ENCODE data around the gene DRGX. TPM values are rescaled to one million over a fixed set of nuclear protein-coding genes. Genes with fewer than 3 reads are reported as not detected.

Gene DRGX
- polyA plus RNA-seq, 3 donors: 0.09 TPM; not detected in 2

- DNase-seq: no peak
These were observed 33.2 kb downstream of the DRGX start for GRCh38 chr10:49362596-49363260.

DNA sequence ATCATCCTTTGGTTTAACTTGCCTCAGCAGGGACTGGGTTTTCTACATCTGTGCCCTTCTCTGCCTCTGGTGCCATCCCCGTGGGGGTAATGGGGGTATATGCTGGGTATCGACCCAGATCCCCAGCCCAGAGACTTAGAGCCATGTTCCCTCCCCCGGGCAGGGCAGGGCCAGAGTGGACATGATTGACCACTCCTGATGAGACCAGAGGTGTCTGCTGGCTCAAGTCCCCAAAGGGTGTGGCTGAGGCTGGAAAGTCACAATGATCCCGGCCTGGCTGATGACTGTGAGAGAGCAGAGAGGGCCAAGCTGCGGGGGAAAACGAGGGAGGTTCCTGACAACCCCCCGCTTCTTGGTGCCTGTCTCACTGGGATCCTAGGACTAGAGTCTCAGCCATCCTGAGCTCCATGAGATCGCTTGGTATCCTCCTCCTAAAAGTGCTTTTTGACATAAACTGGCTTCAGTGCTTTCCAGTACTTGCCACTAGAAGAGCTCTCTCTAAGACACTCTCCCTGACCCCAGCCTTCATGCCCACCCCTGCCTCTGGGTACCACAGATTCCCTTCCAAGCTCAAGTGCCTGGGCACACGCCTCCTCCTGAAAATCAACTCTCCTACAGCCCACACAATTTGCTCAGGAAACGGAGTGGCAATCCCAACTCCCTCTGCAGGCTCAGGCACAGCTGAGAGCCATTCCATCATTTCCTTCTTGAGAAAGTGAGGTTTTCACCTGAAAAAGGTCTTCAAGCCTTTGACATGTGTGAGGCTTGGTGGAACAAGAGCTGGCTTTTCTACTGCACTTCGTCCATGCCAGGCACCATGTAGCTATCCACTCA, 33.9 kb downstream of the DRGX start:
- no peak for DNase-seq

DNA sequence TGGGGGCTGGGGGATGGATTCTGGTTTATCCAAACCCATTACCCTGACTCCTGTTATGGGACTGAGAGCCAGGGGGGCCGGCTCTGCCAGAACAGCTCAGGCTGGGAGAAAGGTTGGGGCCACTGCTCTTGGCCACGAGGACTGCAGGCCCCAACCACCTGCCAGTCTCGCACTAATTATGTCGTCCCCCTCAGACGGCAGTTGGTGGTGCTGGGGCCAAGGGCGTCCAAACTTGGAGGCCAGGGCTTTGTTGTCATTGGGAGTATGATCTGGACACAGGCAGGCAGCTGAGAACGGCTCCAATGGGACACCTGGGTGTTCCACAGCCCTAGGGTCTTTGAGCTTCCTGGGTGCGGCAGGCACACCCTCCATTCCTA, 34.7 kb downstream of the DRGX start:
- DNase-seq: no peak

- no peak for DNase-seq
These were observed 35.4 kb downstream of the DRGX start for GRCh38 chr10:49360271-49361177.

DNA sequence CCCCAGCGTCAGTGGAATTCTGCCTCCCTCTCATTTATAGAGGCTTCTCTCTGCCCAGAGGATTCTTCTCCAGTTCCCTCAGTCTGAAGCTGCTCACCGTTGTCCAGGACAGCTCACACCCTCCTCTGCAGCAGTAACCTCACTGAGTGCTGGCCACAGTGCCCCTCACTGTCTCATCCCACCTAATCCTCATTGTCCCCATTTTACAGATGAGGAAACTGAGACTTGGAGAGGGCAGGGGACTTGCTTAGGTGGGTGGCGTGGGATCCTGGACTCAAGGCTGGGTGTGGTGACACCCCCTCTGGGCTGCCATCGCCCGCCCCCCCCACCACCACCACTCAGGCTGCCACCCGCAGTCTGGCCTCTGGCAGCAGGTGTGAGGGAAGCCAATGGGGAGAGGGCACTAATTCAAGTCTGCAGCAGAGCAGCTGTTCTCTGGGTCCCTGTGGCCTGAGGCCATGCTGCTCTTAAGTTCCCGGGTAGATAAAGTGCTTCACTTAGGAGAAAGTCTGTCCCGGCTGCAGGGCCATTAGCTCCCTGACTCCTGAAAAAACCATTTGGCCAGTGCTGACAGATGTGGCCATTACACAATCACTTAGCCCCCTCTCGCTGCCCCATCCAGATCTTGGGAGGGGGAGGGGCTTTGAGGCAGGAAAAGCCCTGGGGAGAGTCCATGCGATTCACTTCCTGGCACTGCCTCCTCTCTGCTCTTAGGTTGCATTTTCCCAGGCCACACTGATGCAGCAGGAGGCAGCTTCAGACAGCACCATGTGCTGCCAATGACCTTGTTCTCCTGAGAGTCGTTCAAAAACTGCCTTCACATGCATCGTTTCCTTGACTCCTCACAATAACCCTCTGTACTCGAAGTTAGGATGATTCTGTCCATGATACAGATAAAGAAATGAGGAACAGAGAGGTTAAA, 36.3 kb downstream of the DRGX start:
- DNase-seq: no peak

DNA sequence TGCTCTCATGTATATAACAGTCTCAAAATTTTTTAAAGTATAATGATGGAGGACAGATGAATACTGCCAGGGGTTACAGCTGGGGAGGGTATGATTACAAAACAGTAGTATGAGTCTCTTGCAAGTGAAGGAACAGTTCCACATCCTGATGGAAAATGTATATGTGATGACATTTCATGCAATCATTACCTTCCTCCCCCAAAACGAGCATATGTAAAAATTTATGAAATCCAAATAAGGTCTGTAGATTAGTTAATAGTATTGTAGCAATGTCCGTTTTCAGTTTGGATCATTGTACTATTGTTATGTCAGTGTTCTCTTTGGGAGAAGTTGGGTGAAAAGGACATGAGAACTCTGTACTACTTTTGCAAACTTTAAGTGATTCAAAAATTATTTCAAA, 38.0 kb downstream of the DRGX start:
- no peak for DNase-seq

DNA sequence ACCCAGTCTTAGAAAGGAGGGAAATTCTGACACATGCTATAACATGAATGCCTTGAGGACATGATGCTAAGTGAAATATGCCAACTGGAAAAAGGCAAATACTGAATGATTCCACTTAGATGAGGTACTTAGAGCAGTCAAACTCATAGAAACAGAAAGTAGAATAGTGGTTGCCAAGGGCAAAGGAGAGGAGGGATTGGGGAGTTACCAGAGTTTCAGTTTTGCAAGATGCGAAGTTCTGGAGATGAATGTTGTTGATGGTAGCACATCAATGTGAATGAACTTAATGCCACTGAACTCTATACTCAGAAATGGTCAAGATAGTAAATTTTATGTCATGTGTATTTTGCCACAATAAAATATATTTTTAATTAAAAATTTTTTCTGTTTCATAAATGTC, 38.9 kb downstream of the DRGX start:
- DNase-seq: no peak

- DNase-seq: no peak
These were observed 39.7 kb downstream of the DRGX start for GRCh38 chr10:49356181-49356580.

GRCh38 chr10:49355221-49355620, 40.7 kb downstream of the DRGX start:
- DNase-seq: no peak

GRCh38 chr10:49354593-49354992, 41.3 kb downstream of the DRGX start:
- no peak for DNase-seq

DNA sequence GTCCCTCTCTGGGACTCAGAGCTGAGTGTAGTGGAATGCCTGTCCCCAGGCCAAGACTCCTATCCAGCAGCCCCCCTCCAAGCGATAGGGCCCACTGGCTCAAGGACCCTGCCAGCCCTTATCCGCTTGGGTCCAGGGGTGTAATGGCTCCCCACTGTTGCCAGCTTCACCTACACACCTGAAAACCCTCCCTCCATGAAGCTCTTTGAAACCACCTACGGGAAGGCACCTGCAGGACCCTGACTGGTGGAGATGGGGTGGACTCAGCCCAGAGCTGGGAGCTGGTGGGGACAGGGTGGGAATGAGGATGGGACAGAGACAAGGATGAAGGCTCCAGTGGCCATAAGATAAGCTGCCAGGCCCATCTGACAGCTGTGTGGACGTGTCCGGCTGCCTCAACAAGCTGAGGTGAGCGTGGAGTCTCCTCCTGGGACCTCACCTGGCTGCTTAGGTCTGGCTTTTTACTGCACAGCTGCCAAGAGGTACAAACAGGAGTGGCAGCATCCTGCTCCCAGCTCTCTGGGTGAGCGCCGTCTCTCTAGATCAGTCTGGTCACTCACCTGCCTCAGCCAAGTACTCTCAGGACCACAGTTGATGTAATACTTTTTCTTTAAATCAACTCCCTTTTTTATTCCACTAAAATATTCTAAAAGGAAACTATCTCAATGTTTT, 41.9 kb downstream of the DRGX start:
- DNase-seq: no peak

- no peak for DNase-seq
These were observed 42.6 kb downstream of the DRGX start for GRCh38 chr10:49353026-49353894.

DNA sequence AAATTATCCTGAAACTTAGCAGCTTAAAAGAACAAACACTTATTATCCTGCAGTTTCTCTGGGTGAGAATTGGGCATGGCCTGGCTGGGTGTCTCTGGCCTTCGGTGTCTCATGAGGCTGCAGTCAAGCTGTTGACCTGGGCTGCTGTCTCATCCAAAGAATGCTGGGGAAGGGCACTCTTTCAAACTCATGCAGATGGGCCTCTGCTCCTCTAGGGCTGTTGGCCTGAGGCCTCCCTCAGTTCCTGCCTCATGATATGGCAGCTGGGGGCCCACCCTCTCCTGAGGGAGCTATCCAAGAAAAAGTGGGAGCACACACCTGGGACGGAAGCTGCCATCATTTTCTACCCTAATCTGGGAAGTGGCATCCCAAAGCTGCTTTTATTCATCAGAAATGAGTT, 43.6 kb downstream of the DRGX start:
- DNase-seq: no peak

DNA sequence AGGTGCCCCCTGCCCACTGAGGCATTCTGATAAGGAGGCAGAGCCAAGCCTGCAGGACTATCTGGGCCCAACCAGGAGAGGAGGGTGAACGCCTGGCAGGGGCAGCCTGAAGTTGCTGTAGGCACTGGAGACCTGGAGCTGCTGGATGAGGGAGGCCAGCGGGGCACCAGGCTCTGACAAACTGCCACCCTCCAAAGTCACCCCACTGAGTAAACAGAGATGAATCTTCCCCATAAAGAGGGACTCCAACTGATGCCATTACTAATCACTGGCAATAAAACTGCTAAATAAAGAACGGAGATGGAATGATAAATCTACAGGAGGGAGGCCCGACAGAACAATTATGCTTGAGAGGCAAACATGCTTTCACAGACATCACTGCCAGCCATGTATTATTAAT, 44.2 kb downstream of the DRGX start:
- no peak for DNase-seq

- DNase-seq: no peak
These were observed 44.9 kb downstream of the DRGX start for GRCh38 chr10:49350846-49351532.

DNA sequence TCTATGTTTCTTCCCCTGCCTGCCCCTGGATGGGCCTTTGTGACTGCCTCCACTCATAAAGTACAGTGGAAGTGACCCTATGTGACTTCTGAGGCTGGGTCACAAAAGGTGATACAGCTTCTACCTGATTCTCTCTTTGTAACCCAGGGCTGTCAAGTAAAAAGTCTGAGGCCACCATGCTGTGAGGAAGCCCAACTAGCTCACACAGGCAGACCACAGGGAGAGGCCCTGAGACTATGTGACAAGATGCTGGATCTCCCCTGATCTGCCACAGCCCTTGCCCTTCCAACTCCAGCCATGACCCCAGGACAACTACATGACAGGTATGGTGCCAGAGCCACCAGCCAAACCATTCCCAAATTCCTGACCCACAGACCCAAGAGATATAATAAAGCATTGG, 45.8 kb downstream of the DRGX start:
- DNase-seq: no peak

DNA sequence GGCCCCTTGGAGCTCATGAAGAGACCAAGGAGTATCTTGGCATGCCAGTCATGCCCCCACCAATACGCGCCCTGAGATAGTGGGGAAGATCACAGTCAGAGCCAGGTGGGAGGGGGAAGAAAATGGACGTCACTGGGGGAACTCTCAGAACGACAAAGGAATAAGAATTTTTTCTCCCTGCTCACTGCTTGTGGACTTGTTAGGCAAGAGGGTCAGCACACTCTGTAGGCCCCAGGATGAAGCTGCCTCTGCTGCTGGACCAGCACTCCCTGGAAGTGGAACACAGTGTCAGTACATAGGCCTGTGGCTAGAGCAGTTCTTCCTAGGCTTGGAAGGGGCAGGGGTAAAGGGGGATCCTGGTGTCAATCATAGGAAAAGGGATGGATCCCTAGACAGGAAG, 46.5 kb downstream of the DRGX start:
- DNase-seq: no peak

GRCh38 chr10:49348593-49348992, 47.3 kb downstream of the DRGX start:
- no peak for DNase-seq

GRCh38 chr10:49347827-49348226, 48.1 kb downstream of the DRGX start:
- DNase-seq: no peak
